IMR-90 (cell line): ENCODE data around the gene KLHL14. TPM values are rescaled to one million over a fixed set of nuclear protein-coding genes. Genes with fewer than 3 reads are reported as not detected.

Source experiments
- ATAC-seq: fragments of 200-7000 bp; cut with Tn5 transposase; 2 replicates; pipeline ENCODE4 v1.9.1; 2020; ENCODE audit warnings: low read depth, mild to moderate bottlenecking, moderate library complexity
- BruUV-seq: library from RNA; stranded (reverse); fragments of 400-500 nt; replicated peaks from 2 replicates; lab custom pipeline; 2021; lab: Mats Ljungman, UMichigan
- CTCF ChIA-PET: fragments of 300-600 bp; formaldehyde crosslinking; extraction: SDS; loops from one replicate; lab custom pipeline; 2021; ENCODE audit warnings: antibody characterized with exemption; lab: Yijun Ruan, JAX
- POLR2A ChIA-PET: fragments of 300-600 bp; sonication (Branson Sonifier 250); formaldehyde crosslinking; loops from one replicate; lab custom pipeline; 2022; ENCODE audit warnings: antibody characterized with exemption; ENCODE audit not compliant: unreplicated experiment; lab: Charles Lee
- DNase-seq: peaks from one replicate; pipeline ENCODE4 v3.0.0; 2013
- H2AFZ ChIP-seq: replicated peaks from 2 replicates; pipeline ENCODE3; 2013; ENCODE audit warnings: low read length, mild to moderate bottlenecking; ENCODE audit not compliant: poor library complexity
- H2AK5ac ChIP-seq: 2 replicates; pipeline ENCODE4 v1.6.1; 2013; ENCODE audit warnings: low read depth, low read length, inconsistent platforms
- H2AK9ac ChIP-seq: replicated peaks from 2 replicates; pipeline ENCODE3; 2013; ENCODE audit warnings: mild to moderate bottlenecking, low read depth, low read length, moderate library complexity; ENCODE audit not compliant: poor library complexity
- H2BK120ac ChIP-seq: 2 replicates; pipeline ENCODE4 v1.6.1; 2013; ENCODE audit warnings: low read depth, low read length, inconsistent platforms
- H2BK15ac ChIP-seq: 3 replicates; pipeline ENCODE4 v1.6.1; 2013; ENCODE audit warnings: low read depth, low read length, inconsistent platforms
- H2BK20ac ChIP-seq: 2 replicates; pipeline ENCODE4 v1.6.1; 2013; ENCODE audit warnings: low read depth, mild to moderate bottlenecking, inconsistent platforms, low read length, moderate library complexity
- H2BK5ac ChIP-seq: 2 replicates; pipeline ENCODE4 v1.6.1; 2013; ENCODE audit warnings: mild to moderate bottlenecking, low read depth, low read length, inconsistent platforms; ENCODE audit not compliant: poor library complexity, severe bottlenecking
- H3K14ac ChIP-seq: replicated peaks from 2 replicates; pipeline ENCODE4 v1.6.1; 2013; ENCODE audit warnings: low read depth, low read length, inconsistent platforms
- H3K18ac ChIP-seq: 2 replicates; pipeline ENCODE4 v1.6.1; 2013; ENCODE audit warnings: low read depth, low read length, control low read depth
- H3K23ac ChIP-seq: 2 replicates; pipeline ENCODE4 v1.6.1; 2013; ENCODE audit warnings: low read depth, low read length, inconsistent platforms
- H3K27ac ChIP-seq: 2 replicates; pipeline ENCODE4 v1.5.1; 2013; ENCODE audit warnings: mild to moderate bottlenecking, control low read depth, low read length; ENCODE audit not compliant: insufficient read depth
- H3K27me3 ChIP-seq: 2 replicates; pipeline ENCODE4 v1.6.1; 2013; ENCODE audit warnings: low read length; ENCODE audit not compliant: control insufficient read depth, insufficient read depth
- H3K36me3 ChIP-seq: 2 replicates; pipeline ENCODE4 v1.6.1; 2013; ENCODE audit warnings: low read length, mixed read lengths; ENCODE audit not compliant: control insufficient read depth, insufficient read depth
- H3K4ac ChIP-seq: 2 replicates; pipeline ENCODE4 v1.6.1; 2013; ENCODE audit warnings: low read depth, low read length, inconsistent platforms
- H3K4me1 ChIP-seq: 2 replicates; pipeline ENCODE4 v1.6.1; 2013; ENCODE audit warnings: low read length, mixed read lengths; ENCODE audit not compliant: control insufficient read depth, insufficient read depth
- H3K4me2 ChIP-seq: 2 replicates; pipeline ENCODE4 v1.6.1; 2013; ENCODE audit warnings: low read depth, mild to moderate bottlenecking, control low read depth, low read length, moderate library complexity
- H3K4me3 ChIP-seq: 2 replicates; pipeline ENCODE4 v1.5.1; 2013; ENCODE audit warnings: low read depth, mild to moderate bottlenecking, control low read depth, low read length, moderate library complexity; ENCODE audit not compliant: insufficient read depth
- H3K56ac ChIP-seq: 2 replicates; pipeline ENCODE4 v1.6.1; 2013; ENCODE audit warnings: low read length, inconsistent platforms; ENCODE audit not compliant: insufficient read depth; ENCODE audit errors: extremely low read depth
- H3K79me1 ChIP-seq, 2 experiments: 2 replicates each; pipeline ENCODE4 v1.6.1; 2013; ENCODE audit warnings: low read length in 2 of 2, inconsistent platforms in 1 of 2, low read depth in 1 of 2
- H3K9ac ChIP-seq: 2 replicates; pipeline ENCODE4 v1.6.1; 2013; ENCODE audit warnings: low read depth, low read length, control low read depth
- H3K9me1 ChIP-seq: 2 replicates; pipeline ENCODE4 v1.6.1; 2013; ENCODE audit warnings: low read length, inconsistent platforms; ENCODE audit not compliant: insufficient read depth
- H3K9me3 ChIP-seq: 2 replicates; pipeline ENCODE4 v1.6.1; 2013; ENCODE audit warnings: low read length; ENCODE audit not compliant: control insufficient read depth, insufficient read depth
- H4K20me1 ChIP-seq: 2 replicates; pipeline ENCODE4 v1.6.1; 2013; ENCODE audit warnings: low read length, inconsistent platforms; ENCODE audit not compliant: insufficient read depth
- H4K5ac ChIP-seq: 2 replicates; pipeline ENCODE4 v1.6.1; 2013; ENCODE audit warnings: mild to moderate bottlenecking, low read depth, low read length, control low read depth
- H4K8ac ChIP-seq, 2 experiments: 2 replicates each; pipeline ENCODE4 v1.6.1; 2013; ENCODE audit warnings: low read depth in 2 of 2, low read length in 2 of 2, control low read depth in 1 of 2, inconsistent platforms in 1 of 2
- H4K91ac ChIP-seq: 2 replicates; pipeline ENCODE4 v1.6.1; 2013; ENCODE audit warnings: low read depth, low read length, inconsistent platforms; ENCODE audit not compliant: insufficient read depth
- CTCF ChIP-seq: conservative IDR thresholded peaks from 2 replicates; pipeline ENCODE4 v1.5.1; 2012; ENCODE audit warnings: mild to moderate bottlenecking, low read depth, low read length, improper control_type of control experiment
- FOS ChIP-seq: fragments of 150-350 bp; IDR thresholded peaks from 2 replicates; pipeline ENCODE4 v1.6.1; 2016; ENCODE audit warnings: low read depth, low read length
- MXI1 ChIP-seq: IDR thresholded peaks from 2 replicates; pipeline ENCODE4 v1.6.1; 2012; ENCODE audit warnings: low read depth, mild to moderate bottlenecking, low read length, moderate library complexity, borderline replicate concordance
- RAD21 ChIP-seq: IDR thresholded peaks from 2 replicates; pipeline ENCODE4 v1.6.1; 2012; ENCODE audit warnings: low read length, improper control_type of control experiment
- RCOR1 ChIP-seq: IDR thresholded peaks from 2 replicates; pipeline ENCODE4 v1.6.1; 2012; ENCODE audit warnings: mild to moderate bottlenecking, low read length, improper control_type of control experiment; ENCODE audit not compliant: insufficient replicate concordance
- SMC3 ChIP-seq: fragments of 150-350 bp; IDR thresholded peaks from 2 replicates; pipeline ENCODE4 v1.6.1; 2016; ENCODE audit warnings: low read depth, mild to moderate bottlenecking, antibody characterized with exemption, low read length, moderate library complexity
- WGBS, 2 experiments: methylation state at CpG; one replicate each; pipeline versions ENCODE4 v1.1.5 to v1.1.7; 2013; ENCODE audit warnings: missing lambda C conversion rate in 2 of 2; ENCODE audit not compliant: insufficient read length in 1 of 2; ENCODE audit errors: extremely low coverage in 2 of 2; 5-methylcytosine and 5-hydroxymethylcytosine counted together
- dilution Hi-C: fragments of 300-500 bp; cut with HindIII; formaldehyde crosslinking; loops from one replicate; pipeline ENCODE4 v1.14.3; 2018; ENCODE audit warnings: low sequenced_read_pairs; ENCODE audit not compliant: unreplicated experiment
- in situ Hi-C: fragments of 300-500 bp; cut with MboI; formaldehyde crosslinking; loops from 3 replicates; pipeline ENCODE4 v1.14.3; 2019; ENCODE audit warnings: low sequenced_read_pairs, inconsistent platforms, mixed read lengths
- intact Hi-C: fragments of 100-400 bp; cut with micrococcal nuclease; formaldehyde crosslinking; loops from 2 replicates; pipeline ENCODE4 v1.10.0; 2022
- polyA plus RNA-seq, 3 experiments: library from polyadenylated mRNA; depleted of rRNA; stranded (reverse); fragments of >200 nt; gene quantifications; 2 replicates each; pipeline ENCODE4 v1.2.3, GENCODE V29; 2012; ENCODE audit warnings: low replicate concordance in 1 of 3
- total RNA-seq: library from RNA; depleted of rRNA; stranded (reverse); fragments of >200 nt; gene quantifications from 2 replicates; pipeline ENCODE4 v1.2.3, GENCODE V29; 2012

Gene KLHL14
- total and polyA plus RNA-seq, 2 of the 4 experiments (the other 2 are of a cell fraction): not detected

DNA sequence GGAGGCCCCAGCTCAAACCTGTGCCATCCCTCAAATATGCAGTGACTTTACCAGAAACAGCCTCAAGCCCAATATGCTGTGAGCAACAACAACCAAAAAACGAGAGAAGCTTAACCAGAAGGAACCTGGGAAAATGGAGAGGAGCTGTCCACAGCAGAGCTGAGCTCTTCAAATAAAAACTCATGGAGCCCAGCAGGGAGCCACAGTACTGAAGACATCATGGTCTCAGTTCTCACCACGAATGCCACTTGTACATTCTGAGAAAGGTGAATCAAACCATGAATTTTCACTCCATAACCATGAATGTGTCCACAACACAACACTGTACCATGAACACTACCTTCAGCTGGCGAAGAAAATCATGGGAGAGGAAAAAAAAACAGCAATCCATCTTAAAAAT is 50.5 kb downstream of the KLHL14 start:
- Histone ChIP-seq H2BK5ac (no peak overlapping the region), H3K18ac (no peak overlapping the region), H2BK120ac (no peak overlapping the region), H3K4me1 (no peaks in the 10 kb centered on the region), H4K8ac (no peak overlapping the region), H3K14ac (no peak overlapping the region), H4K91ac (no peak overlapping the region), H2BK15ac (no peak overlapping the region), H2BK20ac (no peak overlapping the region), H3K9me1 (no peaks in the 10 kb centered on the region), H3K9me3 (no peaks in the 10 kb centered on the region), H3K4me3 (no peak overlapping the region), H4K5ac (no peak overlapping the region), H3K4me2 (no peak overlapping the region), H3K79me1 (no peaks in the 10 kb centered on the region), H2AK5ac (no peak overlapping the region), H3K56ac (no peak overlapping the region), H3K4ac (no peak overlapping the region), H3K23ac (no peak overlapping the region), H2AK9ac (no peak overlapping the region), H3K36me3 (no peaks in the 10 kb centered on the region), H2AFZ (no peak overlapping the region), H4K20me1 (no peaks in the 10 kb centered on the region), H3K27me3 (no peaks in the 10 kb centered on the region), H3K27ac (no peak overlapping the region), H3K9ac (no peak overlapping the region)
- ATAC-seq: no peak
- TF ChIP-seq RAD21 (no peak), MXI1 (no peak), CTCF (no peak), RCOR1 (no peak), SMC3 (no peak), FOS (no peak)
- in situ Hi-C loops (no loop called here), dilution Hi-C loops (no loop called here), intact Hi-C loops (no loop called here)
- CTCF ChIA-PET: interaction anchor here (1.4 kb wide), 1 partner anchor 11 kb away, joined by 3 read pairs; no protein-coding TSS in a partner anchor
- POLR2A ChIA-PET: no interaction called here
- DNase-seq: no peak
- BruUV-seq: no TSS peak
- no CpG with 5 or more reads among the region's 3 CpGs for WGBS, 2 experiments
